Calu3 (cell line): Measurements from ENCODE around the gene SLF2. TPM values are rescaled to one million over a fixed set of nuclear protein-coding genes. Genes with fewer than 3 reads are reported as not detected.

Experiments used
- BruUV-seq: library from RNA; stranded (reverse); fragments of 400-500 nt; replicated peaks from 2 replicates; lab custom pipeline; 2021; lab: Mats Ljungman, UMichigan
- CTCF ChIA-PET: fragments of 300-600 bp; sonication (Branson Sonifier 250); formaldehyde crosslinking; loops from one replicate; lab custom pipeline; 2022; ENCODE audit warnings: antibody characterized with exemption; lab: Charles Lee
- DNase-seq: peaks from one replicate; pipeline ENCODE4 v3.0.0; 2022
- H3K27ac Mint-ChIP-seq: one replicate; pipeline ENCODE4 v1.8.0; 2022; ENCODE audit warnings: mixed read lengths; ENCODE audit not compliant: unreplicated experiment
- H3K27me3 Mint-ChIP-seq: one replicate; pipeline ENCODE4 v1.8.0; 2022; ENCODE audit warnings: mixed read lengths; ENCODE audit not compliant: unreplicated experiment
- H3K36me3 Mint-ChIP-seq: one replicate; pipeline ENCODE4 v1.8.0; 2022; ENCODE audit warnings: mild to moderate bottlenecking, moderate library complexity, mixed read lengths; ENCODE audit not compliant: insufficient read depth, unreplicated experiment
- H3K4me1 Mint-ChIP-seq: one replicate; pipeline ENCODE4 v1.8.0; 2022; ENCODE audit warnings: mild to moderate bottlenecking, low read depth, mixed read lengths; ENCODE audit not compliant: unreplicated experiment
- H3K4me3 Mint-ChIP-seq: one replicate; pipeline ENCODE4 v1.8.0; 2022; ENCODE audit warnings: mild to moderate bottlenecking, low read depth, moderate library complexity, mixed read lengths; ENCODE audit not compliant: unreplicated experiment
- H3K9me3 Mint-ChIP-seq: one replicate; pipeline ENCODE4 v1.8.0; 2022; ENCODE audit warnings: low read depth, mixed read lengths; ENCODE audit not compliant: unreplicated experiment
- CTCF ChIP-seq: fragments of 200-600 bp; IDR thresholded peaks from one replicate; pipeline ENCODE4 v1.8.0; 2022; ENCODE audit warnings: antibody characterized with exemption; ENCODE audit not compliant: unreplicated experiment
- intact Hi-C: fragments of 100-400 bp; cut with micrococcal nuclease; formaldehyde crosslinking; loops from one replicate; pipeline ENCODE4 v1.10.0; 2022; ENCODE audit not compliant: unreplicated experiment
- total RNA-seq: library from RNA; stranded (reverse); gene quantifications from 2 replicates; pipeline ENCODE4 v1.2.3, GENCODE V29; 2022

The SLF2 gene
- total RNA-seq, 1 experiment from 2014 or later = 18.3 TPM

- no TSS peak for BruUV-seq
- no peaks in the 10 kb centered on the region for H3K27me3 Mint-ChIP-seq
- CTCF ChIA-PET = no interaction called here
- peaks cover 11% of the 10 kb centered on the region for H3K4me1 Mint-ChIP-seq
- TF ChIP-seq CTCF = no peak
- H3K27ac Mint-ChIP-seq = no peak overlapping the region
- no peaks in the 10 kb centered on the region for H3K9me3 Mint-ChIP-seq
- DNase-seq = no peak
- H3K36me3 Mint-ChIP-seq = peaks cover 14% of the 10 kb centered on the region
- no peak overlapping the region for H3K4me3 Mint-ChIP-seq
- intact Hi-C loops = no loop called here
Measured at GRCh38 chr10:100978121-100978900, 65.5 kb downstream of the SLF2 start.

- Mint-ChIP-seq H3K36me3 (peaks cover 14% of the 10 kb centered on the region), H3K4me1 (peaks cover 11% of the 10 kb centered on the region), H3K9me3 (no peaks in the 10 kb centered on the region), H3K4me3 (no peak overlapping the region), H3K27me3 (no peaks in the 10 kb centered on the region), H3K27ac (no peak overlapping the region)
- TF ChIP-seq CTCF = no peak
- no peak for DNase-seq
- BruUV-seq = no TSS peak
- CTCF ChIA-PET = no interaction called here
- intact Hi-C loops = no loop called here
Measured at GRCh38 chr10:100978901-100979195, 66.1 kb downstream of the SLF2 start.

- intact Hi-C loops = no loop called here
- CTCF ChIA-PET = no interaction called here
- no TSS peak for BruUV-seq
- Mint-ChIP-seq H3K4me1 (peaks cover 11% of the 10 kb centered on the region), H3K9me3 (no peaks in the 10 kb centered on the region), H3K27me3 (no peaks in the 10 kb centered on the region), H3K27ac (no peak overlapping the region), H3K4me3 (no peak overlapping the region), H3K36me3 (peaks cover 18% of the 10 kb centered on the region)
- no peak for DNase-seq
- no peak for TF ChIP-seq CTCF
Measured at GRCh38 chr10:100979791-100980272, 67.1 kb downstream of the SLF2 start.

- peaks cover 18% of the 10 kb centered on the region for H3K36me3 Mint-ChIP-seq
- no peaks in the 10 kb centered on the region for H3K27me3 Mint-ChIP-seq
- CTCF ChIA-PET = no interaction called here
- no peaks in the 10 kb centered on the region for H3K9me3 Mint-ChIP-seq
- BruUV-seq = no TSS peak
- DNase-seq = no peak
- no peak overlapping the region for H3K4me3 Mint-ChIP-seq
- peaks cover 11% of the 10 kb centered on the region for H3K4me1 Mint-ChIP-seq
- H3K27ac Mint-ChIP-seq = no peak overlapping the region
- TF ChIP-seq CTCF = no peak
- intact Hi-C loops = no loop called here
Measured at GRCh38 chr10:100980311-100980710, 67.5 kb downstream of the SLF2 start.
